Transverse colon (tissue), 4 donors: ENCODE results near the gene ATF6B. TPM values are rescaled to one million over a fixed set of nuclear protein-coding genes. Genes with fewer than 3 reads are reported as not detected.
A peak's percentile ranks its signal among the peaks of the same experiment; 100 is the strongest.

Source experiments
- DNase-seq: peaks from one replicate; pipeline ENCODE4 v3.0.0-alpha.2; 2019
- H3K27ac ChIP-seq, 4 donors: fragments of 200-600 bp; sonication (generic); 2 replicates each; pipeline ENCODE4 v1.5.1; 2016 to 2018; ENCODE audit warnings: inconsistent platforms in 4 of 4
- H3K27me3 ChIP-seq: fragments of 200-600 bp; sonication (generic); 2 replicates; pipeline ENCODE4 v1.5.1; 2017; ENCODE audit warnings: inconsistent platforms
- H3K36me3 ChIP-seq, 4 donors: fragments of 200-600 bp; sonication (generic); 2 replicates each; pipeline ENCODE4 v1.5.1; 2017 to 2019; ENCODE audit warnings: inconsistent platforms in 4 of 4
- H3K4me1 ChIP-seq, 4 donors: fragments of 200-600 bp; sonication (generic); 2 replicates each; pipeline ENCODE4 v1.5.1; 2017 to 2020; ENCODE audit warnings: inconsistent platforms in 4 of 4
- H3K4me3 ChIP-seq, 4 donors: fragments of 200-600 bp; sonication (generic); 1 replicate in 1 of 4; 2 replicates in 3 of 4; pipeline versions ENCODE4 v1.5.1 to v1.6.1; 2017 to 2019; ENCODE audit warnings: inconsistent platforms in 4 of 4
- H3K9me3 ChIP-seq, 2 donors: fragments of 200-600 bp; sonication (generic); 2 replicates each; pipeline ENCODE4 v1.5.1; 2017 to 2019; ENCODE audit warnings: inconsistent platforms in 2 of 2
- EP300 ChIP-seq: sonication (generic); formaldehyde crosslinking; IDR thresholded peaks from one replicate; pipeline ENCODE4 v1.6.1; 2017; ENCODE audit warnings: antibody characterized with exemption, low read depth
- POLR2A ChIP-seq: fragments of 450-650 bp; IDR thresholded peaks from one replicate; pipeline ENCODE4 v1.6.1; 2016; ENCODE audit warnings: antibody characterized with exemption, mild to moderate bottlenecking, moderate library complexity
- POLR2AphosphoS5 ChIP-seq, 3 donors: sonication (generic); formaldehyde crosslinking; IDR thresholded peaks; one replicate each; pipeline ENCODE4 v1.6.1; 2016; ENCODE audit warnings: antibody characterized with exemption in 3 of 3
- WGBS, 2 donors: methylation state at CpG; one replicate each; pipeline ENCODE4 v1.1.5; 2018; ENCODE audit warnings: low coverage in 1 of 2; 5-methylcytosine and 5-hydroxymethylcytosine counted together
- in situ Hi-C, 4 donors: fragments of 200-750 bp; cut with MboI; loops; one replicate each; pipeline versions ENCODE4 v1.15.0 to v1.15.1; 2017; ENCODE audit warnings: low sequenced_read_pairs in 3 of 4, low pct_ligation_motif_present in 1 of 4, low pct_unique_long_range_greater_than_20kb in 1 of 4
- intact Hi-C: fragments of 100-400 bp; cut with DNase I; formaldehyde crosslinking; loops from one replicate; pipeline ENCODE4 v1.15.1; 2023; ENCODE audit warnings: low total_unique reads
- total RNA-seq, 4 donors: library from RNA; depleted of rRNA; stranded (reverse); fragments of >200 nt; gene quantifications; one replicate each; pipeline ENCODE4 v1.1.0, GENCODE V29; 2016
- TF ChIP-seq, protein P1 (sequence below), 5 experiments: fragments of 200-600 bp in 3 of 5; fragments of 450-650 bp in 2 of 5; sonication (generic) in 3 of 5; IDR thresholded peaks; 1 replicate in 2 of 5; 2 replicates in 3 of 5; pipeline ENCODE4 v1.5.1; 2016 to 2017; ENCODE audit warnings: antibody characterized with exemption in 5 of 5, inconsistent platforms in 3 of 5, mild to moderate bottlenecking in 2 of 5, moderate library complexity in 1 of 5

ATF6B gene
- total RNA-seq, 4 donors from 2014 or later: 59.0 to 139 (median 98.5) TPM

DNA sequence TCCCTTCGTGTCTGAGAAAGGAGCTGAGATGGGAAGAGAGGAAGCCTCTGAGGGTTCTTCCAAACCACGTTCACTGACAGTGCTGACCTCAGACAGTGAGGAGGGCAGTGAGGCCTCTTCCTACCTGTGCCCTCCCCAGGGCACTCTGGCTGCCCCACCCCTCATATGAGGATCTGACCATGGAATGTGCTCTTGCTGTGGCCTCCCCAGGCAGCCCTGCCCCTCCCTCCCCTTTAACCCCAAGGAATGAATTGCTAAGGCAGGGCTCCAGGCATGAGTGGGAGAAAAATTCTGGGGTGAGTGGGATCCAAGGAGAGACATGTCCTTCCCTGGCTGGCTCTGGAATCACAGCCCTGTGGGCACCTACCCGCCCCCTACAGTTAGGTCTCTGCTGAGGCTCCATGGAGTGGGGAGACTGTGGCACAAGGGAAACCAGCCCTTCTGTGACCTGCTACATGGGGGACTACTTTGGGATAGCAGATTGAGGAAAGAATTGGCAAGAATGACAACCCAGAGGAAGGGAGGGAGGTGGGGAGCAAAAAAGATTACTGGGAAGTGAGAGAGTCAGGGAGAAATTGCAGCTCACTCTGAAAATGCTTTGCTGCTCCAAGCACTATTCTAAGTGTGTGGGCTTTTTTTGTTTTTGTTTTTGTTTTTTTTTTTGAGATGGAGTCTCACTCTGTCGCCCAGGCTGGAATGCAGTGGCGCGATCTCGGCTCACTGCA lies 48.3 kb downstream of the ATF6B start:
- Histone ChIP-seq H3K27me3 (no peaks in the 10 kb centered on the region), H3K4me3 (no peak overlapping the region), H3K36me3 (no peaks in the 10 kb centered on the region), H3K9me3 (no peaks in the 10 kb centered on the region), H3K27ac (no peak overlapping the region), H3K4me1 (peaks cover 0 to 3% (median 0%) of the 10 kb centered on the region in 4 donors)
- no peak for TF ChIP-seq EP300
- no peak for TF ChIP-seq POLR2AphosphoS5 (IDR thresholded peaks at IDR 0.05)
- no peak for TF ChIP-seq POLR2A
- TF ChIP-seq, protein P1, sequence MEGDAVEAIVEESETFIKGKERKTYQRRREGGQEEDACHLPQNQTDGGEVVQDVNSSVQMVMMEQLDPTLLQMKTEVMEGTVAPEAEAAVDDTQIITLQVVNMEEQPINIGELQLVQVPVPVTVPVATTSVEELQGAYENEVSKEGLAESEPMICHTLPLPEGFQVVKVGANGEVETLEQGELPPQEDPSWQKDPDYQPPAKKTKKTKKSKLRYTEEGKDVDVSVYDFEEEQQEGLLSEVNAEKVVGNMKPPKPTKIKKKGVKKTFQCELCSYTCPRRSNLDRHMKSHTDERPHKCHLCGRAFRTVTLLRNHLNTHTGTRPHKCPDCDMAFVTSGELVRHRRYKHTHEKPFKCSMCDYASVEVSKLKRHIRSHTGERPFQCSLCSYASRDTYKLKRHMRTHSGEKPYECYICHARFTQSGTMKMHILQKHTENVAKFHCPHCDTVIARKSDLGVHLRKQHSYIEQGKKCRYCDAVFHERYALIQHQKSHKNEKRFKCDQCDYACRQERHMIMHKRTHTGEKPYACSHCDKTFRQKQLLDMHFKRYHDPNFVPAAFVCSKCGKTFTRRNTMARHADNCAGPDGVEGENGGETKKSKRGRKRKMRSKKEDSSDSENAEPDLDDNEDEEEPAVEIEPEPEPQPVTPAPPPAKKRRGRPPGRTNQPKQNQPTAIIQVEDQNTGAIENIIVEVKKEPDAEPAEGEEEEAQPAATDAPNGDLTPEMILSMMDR (IDR thresholded peaks at IDR 0.05): no peak
- WGBS, 2 donors: 80 to 91% methylated on average over 2 to 7 of the region's 7 CpGs
- no peak for DNase-seq
- in situ Hi-C loops (no loop called here), intact Hi-C loops (no loop called here)

DNA sequence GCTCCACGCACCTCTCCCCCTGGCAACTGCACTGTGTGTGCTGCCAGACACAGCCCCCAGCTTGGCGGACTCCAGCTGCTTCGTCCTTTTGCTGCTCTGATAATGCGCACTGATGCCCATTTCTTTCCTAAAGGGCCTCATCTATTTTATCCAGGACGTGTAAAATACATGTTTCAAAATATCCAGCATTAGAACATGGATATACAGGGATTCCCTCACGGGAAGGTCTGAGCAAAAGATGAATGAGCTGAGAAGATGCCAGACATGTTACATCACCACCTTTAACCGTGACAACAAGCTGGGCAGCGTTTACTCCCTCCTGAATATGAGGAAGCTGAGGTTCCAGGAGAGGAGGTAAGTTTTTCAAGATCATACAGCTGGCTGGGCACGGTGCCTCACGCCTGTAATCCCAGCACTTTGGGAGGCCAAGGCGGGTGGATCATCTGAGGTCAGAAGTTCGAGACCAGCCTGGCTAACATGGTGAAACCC lies 51.7 kb downstream of the ATF6B start:
- no peak for DNase-seq
- Histone ChIP-seq H3K9me3 (no peaks in the 10 kb centered on the region), H3K4me3 (no peak overlapping the region), H3K36me3 (no peaks in the 10 kb centered on the region), H3K27ac (peak overlapping the region in 2 of 4 donors; percentile 26 to 43), H3K27me3 (no peaks in the 10 kb centered on the region), H3K4me1 (peaks cover 0 to under 1% (median 0%) of the 10 kb centered on the region in 4 donors)
- no peak for TF ChIP-seq POLR2A
- peak in 2 of 3 donors; percentile 19 to 22 for TF ChIP-seq POLR2AphosphoS5 (IDR thresholded peaks at IDR 0.05)
- in situ Hi-C loops: no loop called here
- 51 to 70% methylated on average over 5 to 12 of the region's 12 CpGs for WGBS, 2 donors
- intact Hi-C loops: no loop called here

DNA sequence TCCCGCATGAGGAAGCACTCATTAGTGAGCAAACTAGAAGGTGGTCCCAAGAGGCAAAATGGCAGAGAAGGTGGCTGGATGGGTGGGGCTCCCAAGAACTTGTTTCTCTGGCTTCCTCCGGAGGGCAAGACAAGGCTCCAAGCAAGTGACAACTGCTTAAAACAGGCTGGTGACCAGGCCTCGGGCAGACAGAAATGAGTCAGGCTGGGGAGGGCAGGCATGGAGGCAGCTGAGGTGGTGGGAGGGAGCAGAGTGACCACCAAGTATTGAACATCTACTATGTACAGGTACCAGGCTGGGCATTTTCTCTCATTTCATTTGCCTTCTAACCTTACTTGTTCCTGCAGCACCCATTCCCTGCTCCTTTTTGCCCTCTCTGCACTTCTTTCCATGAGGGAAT lies 52.3 kb downstream of the ATF6B start:
- H3K4me1 ChIP-seq: no peaks in the 10 kb centered on the region
- H3K27me3 ChIP-seq: no peaks in the 10 kb centered on the region
- H3K4me3 ChIP-seq: no peak overlapping the region
- TF ChIP-seq, protein P1 (IDR thresholded peaks at IDR 0.05): no peak
- no peak for TF ChIP-seq EP300
- no peak for TF ChIP-seq POLR2A
- H3K27ac ChIP-seq: peak overlapping the region in 1 of 4 donors; percentile 17
- in situ Hi-C loops (no loop called here), intact Hi-C loops (no loop called here)
- H3K36me3 ChIP-seq: no peaks in the 10 kb centered on the region
- 70% methylated on average over 3 of the region's 3 CpGs; no CpG with 5 or more reads in 1 of the 2 donors for WGBS, 2 donors
- DNase-seq: no peak
- H3K9me3 ChIP-seq: no peaks in the 10 kb centered on the region

DNA sequence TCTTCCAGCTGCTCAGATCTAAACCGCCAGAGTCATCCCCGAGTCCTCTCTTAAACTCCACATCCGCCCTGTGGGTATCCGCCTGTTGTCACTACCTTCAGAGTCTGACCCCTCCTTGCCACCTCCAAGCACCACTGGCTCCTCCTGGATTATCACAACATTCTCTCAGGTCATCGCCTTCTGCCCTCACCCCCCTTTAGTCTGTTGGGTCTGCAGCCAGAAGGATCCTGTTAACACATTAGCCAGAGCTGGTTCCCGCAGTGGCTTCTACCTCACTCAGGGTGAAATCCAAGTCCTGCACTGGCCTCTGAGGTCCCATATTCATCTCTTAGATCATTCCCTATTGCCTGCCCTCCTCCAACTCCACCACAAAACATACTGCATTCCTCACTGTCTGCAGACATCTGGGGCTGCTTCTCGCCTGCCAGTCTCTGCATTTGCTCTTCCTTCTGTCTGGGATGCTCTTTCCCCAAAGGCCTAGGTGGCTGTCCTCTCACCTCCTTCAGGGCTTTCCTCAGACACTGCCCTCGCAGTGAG lies 53.0 kb downstream of the ATF6B start:
- Histone ChIP-seq H3K27me3 (no peaks in the 10 kb centered on the region), H3K36me3 (no peaks in the 10 kb centered on the region), H3K9me3 (no peaks in the 10 kb centered on the region), H3K4me3 (no peak overlapping the region), H3K4me1 (no peaks in the 10 kb centered on the region), H3K27ac (no peak overlapping the region)
- no peak for DNase-seq
- intact Hi-C loops (no loop called here), in situ Hi-C loops (loop anchor here in 2 of 4 donors (25.0 kb wide), 1 partner anchor 113 kb away; the partner anchor contains the start of genes DXO (in 2 of the 2), NELFE (in 2 of the 2) and SKIC2 (in 2 of the 2))
- TF ChIP-seq POLR2AphosphoS5 (IDR thresholded peaks at IDR 0.05) (no peak), EP300 (no peak), POLR2A (no peak)
- TF ChIP-seq, protein P1 (IDR thresholded peaks at IDR 0.05): no peak
- 90 to 98% methylated on average over 7 to 8 of the region's 8 CpGs for WGBS, 2 donors
